H1 (cell line): ENCODE measurements around the gene TROAP.

Source experiments
- GTF2F1 ChIP-seq: IDR thresholded peaks from 2 replicates; pipeline ENCODE4 v1.6.1; 2012; ENCODE audit warnings: low read depth, low read length, improper control_type of control experiment, borderline replicate concordance
- SP1 ChIP-seq: IDR thresholded peaks from 2 replicates; pipeline ENCODE4 v1.6.1; 2011; ENCODE audit warnings: low read depth, low read length
- SUZ12 ChIP-seq: fragments of 200-600 bp; sonication (generic); IDR thresholded peaks from 2 replicates; pipeline ENCODE4 v1.6.1; 2012; ENCODE audit warnings: mild to moderate bottlenecking, inconsistent platforms, low read length, moderate library complexity, mixed read lengths
- TAF1 ChIP-seq: IDR thresholded peaks from 2 replicates; pipeline ENCODE4 v1.6.1; 2011; ENCODE audit warnings: mild to moderate bottlenecking, low read depth, low read length
- TEAD4 ChIP-seq: IDR thresholded peaks from 2 replicates; pipeline ENCODE4 v1.6.1; 2012; ENCODE audit warnings: low read depth, low read length, inconsistent platforms, mixed read lengths
- TF ChIP-seq, protein P1 (sequence below), 3 experiments: IDR thresholded peaks; 1 replicate in 2 of 3; 2 replicates in 1 of 3; pipeline versions ENCODE4 v1.5.1 to v1.6.1; 2011; ENCODE audit warnings: low read length in 3 of 3, mild to moderate bottlenecking in 3 of 3, inconsistent platforms in 2 of 3, low read depth in 1 of 3, moderate library complexity in 1 of 3; ENCODE audit not compliant: insufficient read depth in 1 of 3; ENCODE audit errors: control extremely low read depth in 1 of 3
- TF ChIP-seq, protein P2 (sequence below): IDR thresholded peaks from 2 replicates; pipeline ENCODE4 v1.6.1; 2012; ENCODE audit warnings: inconsistent platforms
- TF ChIP-seq, protein P3 (sequence below): IDR thresholded peaks from 2 replicates; pipeline ENCODE4 v1.6.1; 2011; ENCODE audit warnings: low read length, improper control_type of control experiment

DNA sequence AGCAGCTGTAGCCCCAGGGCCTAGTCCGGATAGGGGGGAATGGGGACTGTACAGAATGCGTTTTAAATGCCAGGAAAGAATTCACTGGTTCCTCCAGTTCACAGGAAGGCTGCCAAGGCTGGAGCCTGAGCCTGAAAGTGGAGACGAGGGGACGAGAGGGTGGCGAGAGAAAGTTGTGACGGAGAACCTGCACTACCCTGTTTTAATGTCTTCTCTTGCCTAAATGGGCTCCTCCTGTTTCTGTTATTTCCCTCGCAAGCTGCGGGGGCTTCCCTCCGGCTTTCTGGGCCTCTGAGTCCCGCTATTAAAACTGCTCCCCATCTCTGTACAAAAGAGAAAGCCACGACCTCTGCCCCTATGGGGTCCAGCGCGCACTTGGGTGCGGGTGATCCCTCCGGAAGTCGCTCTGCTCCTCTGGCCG lies 9.4 kb downstream of the TROAP start:
- TF ChIP-seq TAF1 (no peak), TEAD4 (no peak), SUZ12 (no peak), GTF2F1 (no peak), SP1 (no peak)
- TF ChIP-seq, protein P1, sequence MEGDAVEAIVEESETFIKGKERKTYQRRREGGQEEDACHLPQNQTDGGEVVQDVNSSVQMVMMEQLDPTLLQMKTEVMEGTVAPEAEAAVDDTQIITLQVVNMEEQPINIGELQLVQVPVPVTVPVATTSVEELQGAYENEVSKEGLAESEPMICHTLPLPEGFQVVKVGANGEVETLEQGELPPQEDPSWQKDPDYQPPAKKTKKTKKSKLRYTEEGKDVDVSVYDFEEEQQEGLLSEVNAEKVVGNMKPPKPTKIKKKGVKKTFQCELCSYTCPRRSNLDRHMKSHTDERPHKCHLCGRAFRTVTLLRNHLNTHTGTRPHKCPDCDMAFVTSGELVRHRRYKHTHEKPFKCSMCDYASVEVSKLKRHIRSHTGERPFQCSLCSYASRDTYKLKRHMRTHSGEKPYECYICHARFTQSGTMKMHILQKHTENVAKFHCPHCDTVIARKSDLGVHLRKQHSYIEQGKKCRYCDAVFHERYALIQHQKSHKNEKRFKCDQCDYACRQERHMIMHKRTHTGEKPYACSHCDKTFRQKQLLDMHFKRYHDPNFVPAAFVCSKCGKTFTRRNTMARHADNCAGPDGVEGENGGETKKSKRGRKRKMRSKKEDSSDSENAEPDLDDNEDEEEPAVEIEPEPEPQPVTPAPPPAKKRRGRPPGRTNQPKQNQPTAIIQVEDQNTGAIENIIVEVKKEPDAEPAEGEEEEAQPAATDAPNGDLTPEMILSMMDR (IDR thresholded peaks at IDR 0.05; ENCODE audit: control extremely low read depth in 1 of 3, insufficient read depth in 1 of 3, low read depth in 1 of 3, low read length in 3 of 3) = no peak
- TF ChIP-seq, protein P2, sequence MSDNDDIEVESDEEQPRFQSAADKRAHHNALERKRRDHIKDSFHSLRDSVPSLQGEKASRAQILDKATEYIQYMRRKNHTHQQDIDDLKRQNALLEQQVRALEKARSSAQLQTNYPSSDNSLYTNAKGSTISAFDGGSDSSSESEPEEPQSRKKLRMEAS = no peak
- TF ChIP-seq, protein P3, sequence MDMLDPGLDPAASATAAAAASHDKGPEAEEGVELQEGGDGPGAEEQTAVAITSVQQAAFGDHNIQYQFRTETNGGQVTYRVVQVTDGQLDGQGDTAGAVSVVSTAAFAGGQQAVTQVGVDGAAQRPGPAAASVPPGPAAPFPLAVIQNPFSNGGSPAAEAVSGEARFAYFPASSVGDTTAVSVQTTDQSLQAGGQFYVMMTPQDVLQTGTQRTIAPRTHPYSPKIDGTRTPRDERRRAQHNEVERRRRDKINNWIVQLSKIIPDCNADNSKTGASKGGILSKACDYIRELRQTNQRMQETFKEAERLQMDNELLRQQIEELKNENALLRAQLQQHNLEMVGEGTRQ = no peak
